Gastroesophageal sphincter (tissue), 4 donors: ENCODE measurements around the gene KATNAL1. TPM values are rescaled to one million over a fixed set of nuclear protein-coding genes. Genes with fewer than 3 reads are reported as not detected.

Experiments used
- ATAC-seq: fragments of 150-250 bp; one replicate; pipeline ENCODE4 v1.9.1; 2016; ENCODE audit warnings: mild to moderate bottlenecking, moderate library complexity
- H3K27ac ChIP-seq, 4 donors: fragments of 200-600 bp; sonication (generic) in 3 of 4; 1 replicate in 3 of 4; 2 replicates in 1 of 4; pipeline ENCODE4 v1.5.1; 2016 to 2019
- H3K27me3 ChIP-seq: fragments of 200-600 bp; sonication (generic); one replicate; pipeline ENCODE4 v1.5.1; 2019
- H3K36me3 ChIP-seq, 2 donors: fragments of 200-600 bp; sonication (generic); one replicate each; pipeline ENCODE4 v1.5.1; 2019; ENCODE audit warnings: control low read depth in 1 of 2
- H3K4me1 ChIP-seq, 3 donors: fragments of 200-600 bp; sonication (generic); 1 replicate in 2 of 3; 2 replicates in 1 of 3; pipeline ENCODE4 v1.5.1; 2016 to 2019; ENCODE audit warnings: control low read depth in 2 of 3
- H3K4me3 ChIP-seq, 2 donors: fragments of 200-600 bp; sonication (generic); one replicate each; pipeline ENCODE4 v1.5.1; 2019; ENCODE audit warnings: mild to moderate bottlenecking in 1 of 2, moderate library complexity in 1 of 2
- H3K9me3 ChIP-seq, 3 donors: fragments of 200-600 bp; sonication (generic); one replicate each; pipeline ENCODE4 v1.5.1; 2017 to 2019; ENCODE audit warnings: control low read depth in 2 of 3
- EP300 ChIP-seq: sonication (generic); formaldehyde crosslinking; IDR thresholded peaks from one replicate; pipeline ENCODE4 v1.6.1; 2017; ENCODE audit warnings: antibody characterized with exemption, mild to moderate bottlenecking
- POLR2A ChIP-seq, 2 donors: fragments of 450-650 bp; IDR thresholded peaks; one replicate each; pipeline ENCODE4 v1.6.1; 2017; ENCODE audit warnings: antibody characterized with exemption in 2 of 2, mild to moderate bottlenecking in 2 of 2, moderate library complexity in 1 of 2
- POLR2AphosphoS5 ChIP-seq: sonication (generic); formaldehyde crosslinking; IDR thresholded peaks from one replicate; pipeline ENCODE4 v1.6.1; 2017; ENCODE audit warnings: antibody characterized with exemption
- WGBS, 2 donors: methylation state at CpG; one replicate each; pipeline ENCODE4 v1.1.5; 2018; ENCODE audit warnings: low coverage in 1 of 2; 5-methylcytosine and 5-hydroxymethylcytosine counted together
- total RNA-seq, 4 donors: library from RNA; depleted of rRNA; stranded (reverse); fragments of >200 nt; gene quantifications; one replicate each; pipeline ENCODE4 v1.1.0, GENCODE V29; 2016
- TF ChIP-seq, protein P1 (sequence below), 4 experiments: fragments of 200-600 bp in 2 of 4; fragments of 450-650 bp in 2 of 4; sonication (generic) in 1 of 4; IDR thresholded peaks; one replicate each; pipeline ENCODE4 v1.5.1; 2017 to 2019; ENCODE audit warnings: antibody characterized with exemption in 4 of 4, mild to moderate bottlenecking in 2 of 4, moderate library complexity in 2 of 4

KATNAL1 gene
- total RNA-seq, 4 donors from 2014 or later = 29.5 to 55.0 (median 42.9) TPM

DNA sequence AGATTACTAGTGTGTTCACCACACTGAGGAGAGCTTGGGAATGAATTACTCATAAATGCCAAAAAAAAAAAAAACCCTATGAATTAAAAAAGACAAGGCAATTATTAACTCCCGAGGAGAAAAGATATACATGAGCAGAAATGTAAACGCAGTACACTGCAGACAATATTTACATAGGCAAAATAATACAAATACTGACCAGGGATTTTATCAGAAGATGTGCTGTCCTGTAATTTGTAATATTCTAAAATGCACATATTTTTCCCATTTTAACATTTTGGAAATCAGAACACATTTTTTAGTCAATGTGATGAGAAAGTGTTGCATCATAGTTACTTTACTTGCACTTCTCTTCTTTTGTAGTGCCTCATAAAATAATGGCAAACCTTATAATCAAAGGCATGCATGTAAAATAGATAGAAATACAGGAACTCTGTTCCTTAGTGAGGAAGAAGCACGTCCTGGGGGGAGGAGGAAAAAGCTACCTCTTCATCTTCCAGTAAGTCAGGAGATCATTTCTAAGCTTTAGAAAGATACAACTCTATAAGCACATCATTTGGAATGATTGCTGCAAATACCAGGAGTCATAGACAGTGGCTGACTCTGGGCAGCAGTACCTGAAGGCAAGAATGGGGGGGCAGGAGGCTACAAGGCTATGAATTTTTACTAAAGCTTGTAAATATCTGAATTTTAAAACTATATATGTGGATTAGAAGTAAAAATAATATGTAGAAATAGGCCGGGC, 46.3 kb upstream of the KATNAL1 start:
- TF ChIP-seq, protein P1, sequence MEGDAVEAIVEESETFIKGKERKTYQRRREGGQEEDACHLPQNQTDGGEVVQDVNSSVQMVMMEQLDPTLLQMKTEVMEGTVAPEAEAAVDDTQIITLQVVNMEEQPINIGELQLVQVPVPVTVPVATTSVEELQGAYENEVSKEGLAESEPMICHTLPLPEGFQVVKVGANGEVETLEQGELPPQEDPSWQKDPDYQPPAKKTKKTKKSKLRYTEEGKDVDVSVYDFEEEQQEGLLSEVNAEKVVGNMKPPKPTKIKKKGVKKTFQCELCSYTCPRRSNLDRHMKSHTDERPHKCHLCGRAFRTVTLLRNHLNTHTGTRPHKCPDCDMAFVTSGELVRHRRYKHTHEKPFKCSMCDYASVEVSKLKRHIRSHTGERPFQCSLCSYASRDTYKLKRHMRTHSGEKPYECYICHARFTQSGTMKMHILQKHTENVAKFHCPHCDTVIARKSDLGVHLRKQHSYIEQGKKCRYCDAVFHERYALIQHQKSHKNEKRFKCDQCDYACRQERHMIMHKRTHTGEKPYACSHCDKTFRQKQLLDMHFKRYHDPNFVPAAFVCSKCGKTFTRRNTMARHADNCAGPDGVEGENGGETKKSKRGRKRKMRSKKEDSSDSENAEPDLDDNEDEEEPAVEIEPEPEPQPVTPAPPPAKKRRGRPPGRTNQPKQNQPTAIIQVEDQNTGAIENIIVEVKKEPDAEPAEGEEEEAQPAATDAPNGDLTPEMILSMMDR (IDR thresholded peaks at IDR 0.05) = no peak
- TF ChIP-seq POLR2AphosphoS5 (no peak), POLR2A (IDR thresholded peaks at IDR 0.05) (no peak), EP300 (no peak)
- Histone ChIP-seq H3K27me3 (no peaks in the 10 kb centered on the region), H3K4me1 (no peaks in the 10 kb centered on the region), H3K9me3 (peaks cover 0 to 8% (median 0%) of the 10 kb centered on the region in 3 donors), H3K27ac (no peak overlapping the region), H3K36me3 (no peaks in the 10 kb centered on the region), H3K4me3 (no peak overlapping the region)
- WGBS, 2 donors = 83 to 88% methylated on average over 3 to 4 of the region's 4 CpGs
- no peak for ATAC-seq

DNA sequence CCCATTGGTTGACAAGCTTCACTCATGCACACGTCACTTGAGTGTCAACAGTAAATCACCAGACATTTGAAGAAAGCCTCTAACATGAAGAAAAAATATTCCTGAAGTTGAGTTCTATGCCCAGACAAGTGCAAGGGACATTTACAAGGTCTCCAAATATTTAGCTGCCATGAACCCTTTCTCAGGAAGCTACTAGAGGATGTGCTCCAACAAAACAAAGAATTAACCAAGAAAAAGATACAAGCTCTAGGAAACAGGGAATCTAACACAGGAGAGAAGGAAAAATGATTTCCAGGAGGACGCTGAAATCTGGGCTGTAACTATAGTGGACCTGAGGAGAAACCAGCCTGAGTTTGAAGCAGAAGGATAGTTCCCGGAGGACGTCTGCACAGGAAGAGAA, 45.7 kb upstream of the KATNAL1 start:
- Histone ChIP-seq H3K4me1 (no peaks in the 10 kb centered on the region), H3K4me3 (no peak overlapping the region), H3K9me3 (peaks cover 0 to 8% (median 0%) of the 10 kb centered on the region in 3 donors), H3K27me3 (no peaks in the 10 kb centered on the region), H3K27ac (no peak overlapping the region), H3K36me3 (no peaks in the 10 kb centered on the region)
- 95 to 100% methylated on average over 1 to 4 of the region's 4 CpGs for WGBS, 2 donors
- no peak for TF ChIP-seq POLR2A (IDR thresholded peaks at IDR 0.05)
- TF ChIP-seq POLR2AphosphoS5 = no peak
- TF ChIP-seq, protein P1 (IDR thresholded peaks at IDR 0.05) = no peak
- TF ChIP-seq EP300 = no peak
- ATAC-seq = no peak

DNA sequence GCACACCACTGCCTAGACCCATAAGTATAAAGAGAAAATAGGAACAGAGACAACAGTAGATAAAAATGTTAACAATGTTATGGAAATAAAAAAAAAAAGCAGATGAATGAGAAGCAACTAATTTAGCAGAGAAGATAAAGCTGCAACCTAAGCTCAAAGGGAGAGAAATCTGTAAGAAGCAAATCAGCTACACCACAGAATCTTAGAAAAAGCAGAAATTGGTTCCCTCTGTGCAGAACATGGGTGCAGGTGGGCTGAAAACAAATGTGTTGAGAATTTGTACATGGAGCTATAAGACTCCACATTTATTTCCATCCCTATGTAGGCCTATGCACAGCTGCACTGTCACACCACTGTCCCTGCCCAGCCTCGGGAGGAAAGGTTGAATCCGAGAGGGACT, 44.8 kb upstream of the KATNAL1 start:
- H3K27ac ChIP-seq = no peak overlapping the region
- TF ChIP-seq EP300 = no peak
- TF ChIP-seq POLR2A (IDR thresholded peaks at IDR 0.05) = no peak
- TF ChIP-seq, protein P1 (IDR thresholded peaks at IDR 0.05) = no peak
- TF ChIP-seq POLR2AphosphoS5 = no peak
- no peaks in the 10 kb centered on the region for H3K36me3 ChIP-seq
- 94% methylated on average over 2 of the region's 2 CpGs; no CpG with 5 or more reads in 1 of the 2 donors for WGBS, 2 donors
- no peak overlapping the region for H3K4me3 ChIP-seq
- no peak for ATAC-seq
- H3K4me1 ChIP-seq = no peaks in the 10 kb centered on the region
- H3K27me3 ChIP-seq = no peaks in the 10 kb centered on the region
- H3K9me3 ChIP-seq = peaks cover 0 to 8% (median 0%) of the 10 kb centered on the region in 3 donors

DNA sequence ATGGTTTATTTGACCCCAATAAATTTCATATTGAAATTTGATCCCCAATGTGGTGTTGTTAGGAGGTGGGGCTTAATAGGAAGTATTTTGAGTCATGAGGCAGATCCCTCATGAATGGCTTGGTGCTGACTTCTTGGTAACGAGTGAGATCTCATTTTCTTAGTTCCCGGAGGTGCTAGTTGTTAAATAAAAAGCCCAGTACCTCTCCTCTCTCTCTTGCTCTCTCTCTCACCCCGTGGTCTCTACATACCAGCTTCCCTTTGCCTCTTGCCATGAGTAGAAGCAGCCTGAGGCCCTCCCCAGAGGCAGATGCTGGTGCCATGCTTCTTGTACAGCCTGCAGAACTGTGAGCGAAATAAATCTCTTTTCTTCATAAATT, 39.4 kb upstream of the KATNAL1 start:
- H3K9me3 ChIP-seq = no peaks in the 10 kb centered on the region
- no peaks in the 10 kb centered on the region for H3K36me3 ChIP-seq
- no peak for ATAC-seq
- no peak for TF ChIP-seq POLR2AphosphoS5
- H3K27me3 ChIP-seq = no peaks in the 10 kb centered on the region
- no peak overlapping the region for H3K27ac ChIP-seq
- peaks cover 0 to 11% (median 6%) of the 10 kb centered on the region in 3 donors for H3K4me1 ChIP-seq
- H3K4me3 ChIP-seq = no peak overlapping the region
- 93% methylated on average over 4 of the region's 4 CpGs; no CpG with 5 or more reads in 1 of the 2 donors for WGBS, 2 donors

DNA sequence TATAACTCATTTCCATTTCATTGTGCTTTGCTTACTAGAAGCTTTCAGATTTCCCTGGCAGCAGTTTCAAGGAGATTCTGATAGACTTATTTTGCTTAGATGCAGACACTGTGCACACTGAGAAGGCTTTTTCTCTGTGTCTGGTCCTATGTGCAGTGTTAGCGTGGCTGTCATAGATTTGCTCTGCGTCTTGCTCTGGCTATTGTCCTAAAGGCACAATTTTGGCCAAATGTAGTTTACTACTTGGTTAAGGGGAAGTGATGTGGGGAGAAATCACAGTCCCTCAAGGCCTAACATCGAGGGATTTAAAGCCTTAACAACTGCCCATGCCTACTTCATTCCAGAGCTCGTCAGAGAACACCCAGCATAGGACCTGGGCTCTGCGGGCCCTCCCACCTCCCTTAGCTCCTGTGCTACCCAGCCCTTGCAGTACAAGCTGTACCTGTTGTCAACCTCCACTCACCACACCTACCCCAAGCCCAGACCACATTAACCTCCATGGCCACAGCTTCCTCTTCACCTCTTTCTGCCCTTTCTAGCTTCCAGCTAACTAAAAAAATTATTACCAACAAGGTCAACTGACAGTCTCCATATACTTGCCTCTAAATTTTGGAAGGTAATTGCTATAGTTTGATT, 38.9 kb upstream of the KATNAL1 start:
- no peaks in the 10 kb centered on the region for H3K27me3 ChIP-seq
- ATAC-seq = no peak
- H3K36me3 ChIP-seq = no peaks in the 10 kb centered on the region
- no peaks in the 10 kb centered on the region for H3K9me3 ChIP-seq
- H3K27ac ChIP-seq = no peak overlapping the region
- H3K4me1 ChIP-seq = peaks cover 3 to 16% (median 11%) of the 10 kb centered on the region in 3 donors
- H3K4me3 ChIP-seq = no peak overlapping the region
- 70 to 93% methylated on average over 4 to 5 of the region's 5 CpGs for WGBS, 2 donors
- no peak for TF ChIP-seq EP300
